Measurements from ENCODE around the gene NFATC1. TPM values are rescaled to one million over a fixed set of nuclear protein-coding genes. Genes with fewer than 3 reads are reported as not detected.

Gene NFATC1
- total RNA-seq, 1 experiment from 2014 or later = 1.8 TPM

- DNase-seq (ENCODE audit: extremely low read depth, low read depth) = no peak
Measured at GRCh38 chr18:79542876-79543750, 147.4 kb downstream of the NFATC1 start.

GRCh38 chr18:79543861-79544385, 148.2 kb downstream of the NFATC1 start:
- DNase-seq (ENCODE audit: extremely low read depth, low read depth) = no peak

DNA sequence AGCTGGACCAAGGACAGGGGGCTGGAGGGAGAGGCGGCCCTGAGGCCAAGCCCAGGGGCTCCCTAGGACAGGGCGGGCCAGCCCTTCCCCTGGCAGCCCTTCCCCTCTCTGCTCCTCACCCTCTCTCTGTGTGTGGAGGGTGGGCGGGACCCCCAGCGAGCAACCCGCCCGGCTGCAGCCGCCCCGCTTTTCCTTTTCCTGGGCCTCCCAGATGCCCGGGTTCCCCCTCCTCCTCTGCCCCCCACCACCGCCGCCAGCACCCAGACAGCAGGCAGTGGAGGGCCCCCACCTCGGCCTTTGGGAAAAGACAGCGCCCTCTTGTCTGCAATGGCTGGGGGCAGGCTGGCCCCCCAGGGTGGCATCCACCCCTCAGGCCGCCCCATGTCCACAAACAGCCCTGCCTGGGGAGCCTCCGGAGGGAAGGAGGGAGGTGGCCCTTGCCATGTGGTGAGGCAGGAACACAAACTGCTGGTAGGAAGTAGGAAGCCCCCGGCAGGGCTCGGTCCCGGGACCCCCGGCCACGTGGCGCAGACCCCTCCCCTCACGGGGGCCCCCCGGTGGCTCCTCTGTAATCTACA, 148.7 kb downstream of the NFATC1 start:
- DNase-seq (ENCODE audit: extremely low read depth, low read depth) = no peak

GRCh38 chr18:79545255-79545654, 149.5 kb downstream of the NFATC1 start:
- DNase-seq (ENCODE audit: extremely low read depth, low read depth) = no peak

- no peak for DNase-seq (ENCODE audit: extremely low read depth, low read depth)
Measured at GRCh38 chr18:79545736-79546171, 150.0 kb downstream of the NFATC1 start.

DNA sequence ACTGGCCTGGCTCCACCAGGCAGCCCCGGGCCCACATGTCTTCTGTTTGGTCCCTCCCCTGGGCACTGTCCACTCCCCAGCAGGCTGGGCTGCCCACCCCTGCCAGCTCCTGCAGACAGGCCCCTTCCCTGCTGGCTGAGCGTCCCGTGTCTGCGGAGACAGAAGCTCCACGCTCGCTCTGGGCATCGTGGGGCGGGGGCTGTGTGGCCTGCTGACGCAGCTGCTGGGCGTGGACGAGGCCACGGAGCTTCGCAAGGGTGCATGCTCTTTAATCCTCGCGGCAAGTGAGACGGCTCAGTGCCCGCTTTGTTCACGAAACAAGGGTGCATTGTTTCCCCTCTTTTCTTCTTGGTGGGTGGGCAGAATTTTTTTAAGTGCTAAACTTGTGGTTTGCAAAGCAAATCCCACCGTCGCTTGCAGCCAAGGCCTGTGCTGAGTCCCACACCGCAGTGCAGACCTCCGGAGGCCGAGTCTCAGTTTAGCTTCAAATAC, 151.1 kb downstream of the NFATC1 start:
- no peak for DNase-seq (ENCODE audit: extremely low read depth, low read depth)

DNA sequence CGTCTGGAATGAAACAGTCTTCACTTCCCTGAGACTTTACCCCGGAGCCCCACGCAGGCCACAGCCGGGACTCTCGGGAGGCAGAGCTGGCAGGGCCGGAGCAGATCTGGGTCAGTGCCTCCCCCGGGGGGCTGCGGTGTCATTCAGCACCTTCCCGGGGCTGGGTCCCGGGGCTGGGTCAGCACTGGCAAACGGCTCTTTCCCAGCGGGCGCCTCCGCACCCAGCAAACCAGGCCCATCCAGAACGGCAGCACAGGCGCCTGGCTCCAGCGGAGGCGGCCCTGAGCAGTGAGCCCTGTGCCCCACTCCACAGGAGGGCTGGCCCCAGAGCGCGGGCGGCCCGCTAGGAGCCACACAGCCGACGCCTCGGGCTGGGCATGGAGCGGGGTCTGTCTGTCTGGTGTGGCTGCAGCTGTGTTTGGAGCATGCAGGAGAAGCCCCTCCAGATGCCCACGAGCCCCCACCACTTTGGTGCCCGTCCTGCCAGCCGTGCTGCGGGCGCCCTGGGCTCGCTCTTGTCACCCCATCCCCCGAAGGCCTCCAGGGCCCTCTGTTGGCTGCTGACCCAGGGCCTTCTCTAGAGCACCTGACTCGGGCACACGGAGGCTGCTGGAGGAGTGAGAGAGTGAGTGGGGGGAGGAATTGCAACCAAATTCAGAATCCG, 151.8 kb downstream of the NFATC1 start:
- no peak for DNase-seq (ENCODE audit: extremely low read depth, low read depth)

DNA sequence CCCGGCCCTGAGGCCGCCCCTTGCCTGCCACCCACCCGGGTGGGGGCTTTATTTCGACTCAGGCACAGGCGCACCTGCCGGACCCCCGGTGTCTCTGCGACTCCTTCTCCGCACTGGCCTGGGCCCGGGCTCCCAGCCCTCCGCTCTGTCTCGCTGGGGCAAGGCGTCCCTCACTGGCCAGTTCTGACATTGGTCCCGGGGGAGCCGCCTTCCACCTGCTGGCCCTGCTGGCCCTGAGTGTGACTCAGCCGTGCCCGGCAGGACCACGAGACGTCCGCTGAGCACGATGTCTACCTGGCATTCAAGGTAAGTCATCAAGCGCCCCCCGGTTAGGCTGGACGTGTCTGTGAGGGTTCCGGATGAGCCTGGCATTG, 152.3 kb downstream of the NFATC1 start:
- DNase-seq (ENCODE audit: extremely low read depth, low read depth) = no peak

GRCh38 chr18:79548621-79548985, 152.9 kb downstream of the NFATC1 start:
- DNase-seq (ENCODE audit: extremely low read depth, low read depth) = no peak

DNA sequence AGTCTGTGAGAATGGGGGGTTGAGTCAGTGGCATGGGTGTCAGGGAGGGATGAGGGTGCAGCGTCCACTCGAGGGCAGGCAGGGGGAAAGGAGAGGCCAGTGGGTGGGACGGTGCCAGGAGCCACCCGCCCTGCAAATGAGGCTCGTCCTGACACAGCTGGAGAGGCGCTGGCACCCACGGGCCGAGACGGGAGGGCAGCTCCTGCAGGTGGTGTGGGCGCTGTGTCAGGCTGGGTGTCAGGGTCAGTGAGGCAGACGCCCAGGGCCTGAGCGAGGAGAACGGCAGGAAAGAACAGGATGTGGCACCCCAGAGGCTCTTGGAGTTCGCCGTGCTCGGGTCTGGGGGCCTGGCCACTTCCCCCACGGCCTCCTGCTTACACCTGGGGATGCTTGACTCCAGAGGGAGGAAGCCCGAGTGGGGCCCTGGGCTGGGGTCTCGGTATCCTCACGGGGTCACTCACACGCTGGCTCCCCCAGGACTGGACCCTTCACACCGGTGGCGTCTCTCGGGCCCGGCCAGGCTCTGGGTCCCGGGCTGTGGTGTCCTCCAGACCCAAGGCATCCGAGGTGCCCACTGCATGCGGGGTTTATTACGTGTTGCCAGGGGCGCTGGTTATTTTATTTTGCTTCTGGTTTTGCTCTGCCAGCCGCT, 153.4 kb downstream of the NFATC1 start:
- no peak for DNase-seq (ENCODE audit: extremely low read depth, low read depth)

DNA sequence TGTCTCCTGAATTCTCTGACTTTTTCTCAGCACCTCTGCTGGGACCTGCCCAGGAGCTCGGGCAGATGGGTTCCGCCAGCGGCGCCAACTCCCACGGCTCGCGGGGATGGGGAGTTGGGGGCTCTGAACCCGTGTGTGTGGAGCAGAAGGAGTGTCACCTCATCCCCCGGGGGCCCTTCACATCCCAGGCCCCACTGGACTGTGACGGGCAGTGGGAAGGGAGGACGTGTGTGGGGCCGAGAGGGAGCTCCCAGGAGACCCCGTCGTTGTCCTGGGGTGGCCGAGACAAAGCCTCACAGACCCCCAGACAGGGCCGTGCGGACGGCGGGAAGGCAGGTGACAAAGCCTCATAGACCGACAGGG, 153.9 kb downstream of the NFATC1 start:
- no peak for DNase-seq (ENCODE audit: extremely low read depth, low read depth)

DNA sequence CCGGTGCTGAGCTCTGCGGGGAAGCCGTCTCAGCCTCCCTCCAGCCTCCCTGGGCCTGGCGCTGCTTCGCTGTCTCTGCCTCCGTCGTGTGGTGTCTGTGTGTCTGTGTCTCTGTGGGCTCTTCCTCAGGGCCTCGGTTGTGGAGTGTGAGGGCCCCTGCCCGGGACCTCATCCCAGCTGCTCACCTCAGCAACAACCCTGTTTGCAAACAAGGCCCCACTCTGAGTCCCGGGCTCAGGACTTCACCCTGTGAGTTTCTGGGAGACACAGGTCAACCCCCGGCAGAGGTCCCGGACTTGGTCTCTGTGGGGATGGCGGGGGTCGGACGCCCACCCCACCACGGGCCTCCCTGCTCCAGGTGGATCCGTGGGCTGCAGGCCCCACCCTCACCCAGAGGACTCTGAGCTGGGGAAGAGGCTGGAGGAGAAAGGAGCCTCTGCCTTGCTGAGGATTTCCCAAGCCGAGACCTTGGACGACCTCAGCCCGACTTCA, 156.5 kb downstream of the NFATC1 start:
- no peak for DNase-seq (ENCODE audit: extremely low read depth, low read depth)

GRCh38 chr18:79552696-79553095, 157.0 kb downstream of the NFATC1 start:
- DNase-seq (ENCODE audit: extremely low read depth, low read depth) = no peak

DNA sequence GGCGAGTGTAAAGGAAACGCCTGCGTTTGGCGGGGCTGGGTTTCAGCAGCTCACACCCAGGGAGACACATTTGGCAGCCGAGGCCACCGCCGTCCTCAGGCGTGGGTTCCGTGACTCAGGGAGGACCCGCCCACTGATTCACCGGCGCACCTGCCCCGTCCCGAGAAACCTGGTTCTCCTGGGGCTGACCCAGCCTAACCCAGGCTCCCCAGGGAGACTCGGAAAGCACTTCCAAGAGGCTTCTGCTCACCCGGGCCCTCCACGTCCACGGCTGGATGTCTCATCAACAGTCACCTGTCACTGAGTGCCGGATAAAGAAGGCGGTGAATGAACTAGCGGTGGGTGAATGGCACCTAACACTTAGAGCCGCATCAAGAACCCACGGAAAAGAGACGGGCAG, 157.4 kb downstream of the NFATC1 start:
- DNase-seq (ENCODE audit: extremely low read depth, low read depth) = no peak

DNA sequence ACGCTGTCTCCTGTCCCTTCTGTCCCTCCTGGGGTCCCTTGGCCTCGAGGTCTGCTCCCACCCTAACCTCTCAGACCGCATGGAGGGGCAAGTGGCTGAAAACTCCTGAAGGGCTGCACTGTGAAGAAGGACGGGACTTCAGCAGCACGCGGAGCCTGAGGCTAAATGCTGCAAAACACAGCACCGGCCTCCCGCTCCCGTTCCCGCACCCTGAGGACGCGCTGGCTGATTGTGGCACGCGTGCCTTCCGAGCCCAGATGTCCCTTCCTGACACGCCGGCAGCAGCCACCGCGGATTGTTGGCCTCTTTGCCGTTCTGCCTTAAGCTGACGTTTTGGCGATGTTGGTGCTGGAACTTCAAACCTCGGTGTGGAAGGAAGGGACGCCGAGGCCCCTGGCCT, 158.0 kb downstream of the NFATC1 start:
- DNase-seq (ENCODE audit: extremely low read depth, low read depth) = no peak

DNA sequence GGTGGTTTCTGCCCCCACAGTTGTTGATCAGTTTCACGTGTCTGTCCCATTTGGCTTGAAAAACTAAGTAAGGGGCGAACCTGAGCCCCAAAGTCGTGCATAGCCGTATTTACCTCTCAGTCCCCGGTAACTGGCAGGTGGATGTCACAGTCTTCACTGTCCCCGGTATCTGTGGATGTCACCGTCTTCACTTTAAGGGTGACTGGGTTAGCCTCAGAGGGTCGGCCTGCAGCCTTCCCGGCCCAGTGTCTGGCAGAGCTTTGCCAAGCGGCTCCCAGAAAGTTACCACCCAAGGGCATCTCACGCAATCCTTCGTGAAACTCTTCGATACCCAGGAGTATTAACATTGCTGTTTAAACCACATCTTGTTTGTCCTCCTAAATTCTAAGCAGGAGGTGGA, 158.6 kb downstream of the NFATC1 start:
- no peak for DNase-seq (ENCODE audit: extremely low read depth, low read depth)

DNA sequence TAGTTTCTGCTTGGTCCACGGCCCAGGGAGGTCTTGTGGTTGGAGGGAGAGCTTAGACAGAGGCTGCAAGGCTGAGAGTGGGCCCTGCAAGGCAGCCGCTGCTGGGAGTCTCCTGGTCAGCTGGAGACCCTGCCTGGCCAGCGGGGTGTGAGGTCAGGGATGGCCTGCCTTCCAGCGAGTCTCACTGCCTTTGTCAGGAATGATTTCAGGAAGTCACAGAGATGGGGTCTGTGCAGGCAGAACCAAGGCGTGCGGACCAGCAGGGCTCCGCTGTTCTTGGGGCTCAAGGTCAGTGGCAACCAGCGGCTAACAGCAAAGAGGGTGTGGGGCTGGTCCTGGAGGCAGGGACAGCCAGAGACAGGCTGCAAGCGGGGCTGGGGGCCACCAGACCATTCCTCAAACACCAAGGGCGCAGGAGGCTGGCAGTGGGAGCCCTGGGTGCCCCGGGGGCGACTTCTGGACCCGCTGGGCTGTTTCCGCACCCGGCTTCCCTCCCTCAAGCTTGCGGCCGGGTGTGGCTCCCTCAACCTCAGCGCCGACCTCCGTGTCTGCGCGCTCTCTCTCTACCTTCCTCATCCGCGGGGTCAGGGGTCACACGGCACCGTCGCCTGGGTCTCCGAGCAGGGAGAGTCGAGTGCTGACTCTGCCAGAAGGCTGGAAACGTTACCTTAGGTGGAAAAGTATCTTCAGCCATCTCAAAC, 159.4 kb downstream of the NFATC1 start:
- DNase-seq (ENCODE audit: extremely low read depth, low read depth) = no peak

DNA sequence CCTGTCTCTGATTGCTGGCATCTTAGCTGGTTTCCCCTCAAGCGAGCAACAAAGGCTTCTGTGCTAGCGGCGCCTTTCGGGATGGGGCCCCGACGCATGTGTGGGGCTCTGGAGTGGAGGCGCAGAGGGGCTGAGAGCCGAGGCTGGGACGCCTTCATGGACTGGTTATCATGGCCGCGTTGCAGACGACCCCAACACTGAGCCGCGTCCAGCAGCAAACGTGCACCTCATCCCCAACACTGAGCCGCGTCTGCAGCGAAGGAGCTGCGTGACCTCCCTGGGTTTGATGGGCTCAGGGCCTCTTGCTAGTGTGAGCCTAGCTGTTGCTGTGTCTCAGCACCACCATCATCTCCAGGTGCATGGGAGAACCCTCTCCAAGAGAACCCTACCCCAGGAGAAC, 160.2 kb downstream of the NFATC1 start:
- no peak for DNase-seq (ENCODE audit: extremely low read depth, low read depth)

DNA sequence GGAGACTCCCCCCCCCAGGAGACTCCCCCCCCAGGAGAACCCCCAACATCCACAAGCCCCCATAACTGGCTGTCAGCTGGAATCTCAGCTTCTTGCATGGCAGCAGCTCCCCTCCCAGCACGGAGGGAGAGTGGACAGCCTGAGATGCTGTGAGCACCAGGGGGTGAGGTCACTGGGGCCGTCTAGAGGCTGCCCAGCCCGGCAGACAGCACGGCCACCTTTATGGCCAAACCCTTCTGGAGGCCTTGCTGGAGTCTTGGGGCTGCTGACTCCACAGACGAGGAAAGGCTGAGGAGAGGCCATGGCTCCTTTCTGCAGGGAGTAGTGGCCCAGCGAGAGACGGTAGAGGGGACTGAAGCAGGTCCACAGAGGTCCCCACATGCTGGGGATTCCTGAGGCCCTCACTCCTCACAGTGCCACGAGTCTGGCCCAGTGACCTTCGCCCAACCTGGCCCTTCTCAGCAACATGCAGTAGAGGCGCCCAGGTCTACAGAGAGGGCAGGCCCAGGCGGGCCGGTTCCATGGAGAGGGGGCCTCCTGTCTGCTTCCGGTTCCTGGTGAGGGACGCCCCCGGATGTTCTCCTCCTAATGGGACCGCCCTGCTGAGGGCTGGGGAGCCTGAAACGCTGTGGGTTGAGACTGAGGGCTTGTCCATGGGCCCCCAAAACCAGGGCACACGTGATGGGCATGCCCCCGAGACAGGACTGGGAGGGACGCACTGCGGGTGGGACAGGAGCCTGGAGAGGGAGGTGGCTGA, 161.3 kb downstream of the NFATC1 start:
- DNase-seq (ENCODE audit: extremely low read depth, low read depth) = no peak
